ENCODE results near the gene SOCS7.

- TF ChIP-seq TOX (CRISPR knock-in tag; IDR thresholded peaks at IDR 0.05; ENCODE audit: borderline replicate concordance) = no peak
- TF ChIP-seq ARNTL (CRISPR knock-in tag; IDR thresholded peaks at IDR 0.05; ENCODE audit: borderline replicate concordance, low read depth) = no peak
- no peak for TF ChIP-seq ZFP3 (CRISPR knock-in tag; IDR thresholded peaks at IDR 0.05)
- no peak for TF ChIP-seq CSDC2 (CRISPR knock-in tag; IDR thresholded peaks at IDR 0.05)
- no peak for TF ChIP-seq PATZ1 (CRISPR knock-in tag; IDR thresholded peaks at IDR 0.05; ENCODE audit: borderline replicate concordance)
- no peak for TF ChIP-seq ZC3H10 (CRISPR knock-in tag; IDR thresholded peaks at IDR 0.05)
- no peak for TF ChIP-seq CSRNP3 (CRISPR knock-in tag; IDR thresholded peaks at IDR 0.05)
- TF ChIP-seq CREB5 (CRISPR knock-in tag; IDR thresholded peaks at IDR 0.05; ENCODE audit: low read depth) = no peak
- TF ChIP-seq RARB (CRISPR knock-in tag; IDR thresholded peaks at IDR 0.05) = no peak
- TF ChIP-seq TCF4 (CRISPR knock-in tag; IDR thresholded peaks at IDR 0.05; ENCODE audit: borderline replicate concordance) = no peak
- TF ChIP-seq OSR1 (CRISPR knock-in tag; IDR thresholded peaks at IDR 0.05) = no peak
- no peak for TF ChIP-seq ISL1 (CRISPR knock-in tag; IDR thresholded peaks at IDR 0.05)
- no peak for TF ChIP-seq BACH2 (CRISPR knock-in tag; IDR thresholded peaks at IDR 0.05; ENCODE audit: borderline replicate concordance)
- TF ChIP-seq ZNF565 (CRISPR knock-in tag; conservative IDR thresholded peaks at IDR 0.05; ENCODE audit: low read depth) = no peak
Measured at GRCh38 chr17:38341035-38341721, 10.5 kb upstream of the SOCS7 start.

Data from SK-N-SH treated with all-trans-retinoic acid at 6 μM for 48 hours (cell line).